ENCODE data around the gene CTAGE9.
"Not testable (repeated sequence)": the region's sequence is repeated elsewhere in the genome, so short reads cannot be mapped to it uniquely, and the experiment has no call there.

The CTAGE9 gene

DNA sequence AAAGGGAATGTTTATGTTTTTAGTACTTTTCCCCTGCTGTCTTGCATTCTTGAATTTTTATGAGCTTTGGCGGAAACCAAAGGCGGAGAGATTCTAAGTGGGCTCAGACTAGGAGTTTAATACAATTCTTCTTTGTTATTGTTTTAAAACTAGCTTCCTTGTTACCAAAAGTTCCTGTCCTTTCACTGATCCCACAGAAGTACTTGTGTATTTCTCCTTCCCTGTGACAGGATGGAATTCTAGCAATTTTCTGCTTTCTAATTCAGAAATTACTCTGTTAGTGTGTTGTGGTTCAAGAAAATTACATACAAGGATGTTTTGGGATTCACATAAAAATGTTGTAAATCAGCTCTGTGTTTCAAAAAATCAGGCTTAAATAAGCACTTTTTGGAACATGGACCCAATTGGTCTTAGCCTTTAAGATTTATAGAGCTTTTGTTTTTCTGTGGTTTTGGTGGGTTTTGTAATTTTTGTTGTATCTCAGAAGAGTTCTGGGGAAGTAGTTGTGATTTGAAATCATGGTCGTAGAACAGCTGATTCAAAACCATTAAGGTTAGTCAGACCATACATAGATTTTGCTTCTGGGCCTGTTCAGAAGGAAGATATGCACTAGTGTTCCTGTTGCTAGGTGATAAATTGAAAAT lies 17.6 kb upstream of the CTAGE9 start:
- DNase-seq (ENCODE audit: low read depth in 3 of 3), result no peak

DNA sequence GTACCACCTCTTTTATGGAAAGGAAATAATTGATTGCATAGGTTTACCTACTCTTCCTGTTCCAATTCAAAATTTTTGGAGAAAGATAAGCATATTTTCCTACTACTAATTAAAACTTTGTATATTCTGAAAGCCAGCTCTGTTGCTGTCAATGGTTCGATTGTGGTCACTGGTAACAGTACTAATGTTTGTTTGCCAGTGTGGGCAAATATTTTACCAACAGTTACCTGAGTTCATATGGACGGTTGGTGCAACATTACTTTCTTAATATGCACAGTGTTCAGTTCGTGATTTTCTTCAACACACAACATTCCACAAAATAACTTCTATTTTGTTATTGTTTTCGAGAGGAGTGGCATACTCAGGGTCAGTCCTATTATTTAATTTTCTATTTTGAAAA lies 17.1 kb upstream of the CTAGE9 start:
- no peak for DNase-seq (ENCODE audit: low read depth in 3 of 3)

DNA sequence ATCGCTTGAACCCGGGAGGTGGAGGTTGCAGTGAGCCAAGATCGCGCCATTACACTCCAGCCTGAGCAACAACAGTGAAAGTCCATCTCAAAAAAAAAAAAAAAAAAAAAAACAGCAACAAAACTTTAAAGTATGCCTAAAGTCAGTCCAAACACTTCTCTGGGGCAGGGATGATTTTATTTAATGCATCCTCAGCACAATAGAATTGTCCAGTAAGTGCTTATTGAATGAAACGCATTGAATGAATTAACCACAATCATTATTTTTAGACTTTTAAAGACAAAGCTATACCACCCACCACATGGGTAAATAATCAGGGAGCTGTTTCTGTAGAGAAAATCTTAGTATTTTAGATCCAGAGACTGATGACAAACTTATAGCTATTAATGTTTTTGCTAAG lies 16.6 kb upstream of the CTAGE9 start:
- DNase-seq (ENCODE audit: low read depth in 3 of 3), result no peak

DNA sequence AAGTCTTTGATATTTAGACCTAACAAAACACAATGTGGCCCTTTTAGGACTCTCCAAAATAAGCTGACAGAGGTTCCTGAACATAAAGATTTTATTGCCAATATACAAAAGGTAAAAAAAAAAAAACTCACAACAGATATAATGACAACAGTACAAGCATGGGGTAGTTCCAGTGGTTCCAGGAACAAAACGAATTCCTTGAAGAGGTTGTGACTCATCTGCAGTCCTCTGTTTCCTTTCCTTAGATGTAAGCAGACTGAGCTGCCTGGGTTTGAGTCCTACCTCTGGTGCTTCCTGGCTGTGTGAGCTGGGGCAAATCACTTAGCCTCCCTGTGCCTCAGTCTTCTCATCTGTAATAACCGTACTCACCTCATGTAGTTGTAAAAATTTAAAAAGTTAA lies 13.3 kb upstream of the CTAGE9 start:
- no peak for DNase-seq (ENCODE audit: low read depth in 3 of 3)

DNA sequence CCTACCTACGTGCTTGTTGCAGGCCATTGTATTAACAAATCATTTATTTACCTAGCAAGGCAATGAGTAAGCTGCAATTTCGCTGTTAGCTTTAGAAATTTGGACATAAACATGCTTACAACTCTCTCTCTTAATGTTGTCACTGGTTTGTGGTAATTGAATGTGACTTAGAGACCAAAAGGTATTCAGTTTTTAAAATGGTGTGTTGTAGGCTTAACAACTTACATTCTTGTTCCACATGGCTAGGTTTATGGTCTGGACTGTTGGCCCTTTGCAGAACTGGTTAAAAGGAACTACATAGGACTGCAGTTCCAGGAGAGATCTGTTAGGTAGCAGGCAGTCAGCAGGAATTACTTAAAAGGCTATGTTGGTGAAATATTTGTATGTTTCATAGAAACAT lies 10.3 kb upstream of the CTAGE9 start:
- no peak for DNase-seq (ENCODE audit: low read depth in 3 of 3)

DNA sequence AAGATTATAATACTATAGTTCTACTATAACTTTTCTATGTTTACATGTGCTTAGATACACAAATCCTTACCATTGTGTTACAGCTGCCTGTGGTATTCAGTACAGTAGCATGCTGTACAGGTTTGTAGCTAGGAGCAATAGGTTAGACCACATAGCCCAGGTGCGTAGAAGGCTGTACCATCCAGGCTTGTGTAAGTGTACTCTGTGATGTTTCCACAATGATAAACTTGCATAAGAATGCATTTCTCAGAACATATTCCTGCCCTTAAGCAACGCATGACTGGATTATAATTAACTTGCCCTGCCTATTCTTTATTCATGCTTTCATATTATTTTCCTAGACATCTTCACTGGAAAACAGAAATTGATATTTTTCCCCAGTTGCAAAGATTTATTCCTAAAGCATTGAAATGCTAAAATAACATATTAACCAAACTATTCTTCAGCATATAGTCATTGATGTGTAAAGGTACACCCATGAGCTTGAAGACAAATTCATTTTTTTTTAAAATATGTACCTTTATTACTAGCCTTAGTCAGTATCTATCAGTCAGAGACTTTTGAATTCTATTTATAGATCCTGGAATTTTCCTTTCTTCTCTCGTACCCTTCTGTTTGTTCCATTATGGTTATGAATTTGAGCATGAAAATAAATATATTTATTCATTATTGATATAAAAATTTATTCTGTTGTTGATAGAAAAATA lies 7.2 kb upstream of the CTAGE9 start:
- no peak for DNase-seq (ENCODE audit: low read depth in 3 of 3)

DNA sequence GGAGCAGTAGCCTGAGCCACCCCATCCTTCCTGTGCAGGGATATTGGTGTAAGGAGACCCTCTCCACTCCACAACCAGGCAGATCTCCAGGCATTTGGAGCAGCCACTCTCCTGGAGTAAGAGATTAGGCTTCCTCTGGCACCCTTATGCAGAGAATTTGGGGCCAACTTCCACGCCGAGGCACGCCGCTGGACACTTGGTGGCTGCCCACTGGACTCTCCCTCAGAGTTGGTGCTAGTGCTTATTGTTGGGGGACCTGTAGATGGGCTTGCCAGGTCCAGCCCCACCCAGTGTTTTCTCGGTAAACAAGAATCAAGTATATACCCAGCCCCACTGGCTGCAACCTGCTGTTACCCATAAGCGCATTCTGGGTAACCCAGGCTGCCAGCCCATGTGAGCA lies 4.8 kb upstream of the CTAGE9 start:
- not testable (repeated sequence) for DNase-seq (ENCODE audit: low read depth in 3 of 3)

DNA sequence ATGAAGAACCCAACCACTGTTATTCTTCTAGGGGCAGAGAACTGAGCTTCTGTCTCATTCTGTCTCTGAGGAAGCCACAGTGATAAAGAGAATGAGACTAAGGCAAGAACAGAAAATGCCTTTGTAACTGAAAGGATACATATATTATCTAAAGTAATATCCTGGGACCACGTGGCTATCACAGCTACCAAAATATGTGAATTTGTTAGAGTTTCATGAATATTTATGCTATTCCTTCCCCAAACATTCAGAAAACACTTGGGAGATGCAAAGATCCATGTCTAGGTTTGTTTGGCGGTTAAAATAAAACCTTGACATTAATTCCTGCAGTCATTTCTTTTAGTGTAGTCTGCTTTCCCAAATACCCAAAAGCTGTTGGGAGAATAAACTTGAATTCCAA lies 6.9 kb downstream of the CTAGE9 start:
- DNase-seq (ENCODE audit: low read depth in 3 of 3), result not testable (repeated sequence)

DNA sequence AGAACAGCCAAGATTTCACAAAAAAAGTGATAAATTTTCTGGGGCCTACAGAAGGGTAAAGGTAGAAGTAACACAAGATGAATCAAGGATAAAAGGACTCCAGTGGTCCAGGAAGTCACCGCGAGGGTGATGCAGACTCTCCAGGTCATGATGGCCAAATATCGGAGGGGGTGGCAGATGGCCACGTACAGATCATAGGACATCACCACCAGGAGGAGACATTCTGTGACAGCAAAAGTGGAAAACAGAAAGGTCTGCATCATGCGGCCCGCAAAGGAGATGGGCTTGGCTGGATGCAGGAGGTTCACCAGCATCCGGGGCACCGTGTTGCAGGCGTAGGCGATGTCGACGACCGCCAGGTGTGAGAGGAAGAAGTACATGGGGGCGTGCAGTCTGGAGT lies 10.0 kb downstream of the CTAGE9 start:
- DNase-seq (ENCODE audit: low read depth in 3 of 3), result not testable (repeated sequence)

DNA sequence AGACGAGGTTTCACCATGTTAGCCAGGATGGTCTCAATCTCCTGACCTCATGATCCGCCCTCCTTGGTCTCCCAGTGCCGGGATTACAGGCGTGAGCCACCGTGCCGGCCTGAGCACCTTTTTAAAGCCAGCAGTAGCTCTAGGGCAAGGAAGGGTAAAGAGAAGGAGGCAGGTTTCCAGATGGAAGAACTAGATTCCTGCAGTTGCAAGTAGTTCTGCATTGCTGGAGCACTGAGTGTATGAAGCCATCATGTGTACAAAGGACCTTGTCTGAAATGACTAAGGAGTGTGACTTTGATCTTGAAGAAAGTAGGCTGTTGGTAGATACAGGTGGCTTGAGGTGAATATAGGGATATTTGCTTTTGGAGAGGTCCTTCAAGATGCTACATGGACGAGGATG lies 13.9 kb downstream of the CTAGE9 start:
- no peak for DNase-seq (ENCODE audit: low read depth in 3 of 3)

DNA sequence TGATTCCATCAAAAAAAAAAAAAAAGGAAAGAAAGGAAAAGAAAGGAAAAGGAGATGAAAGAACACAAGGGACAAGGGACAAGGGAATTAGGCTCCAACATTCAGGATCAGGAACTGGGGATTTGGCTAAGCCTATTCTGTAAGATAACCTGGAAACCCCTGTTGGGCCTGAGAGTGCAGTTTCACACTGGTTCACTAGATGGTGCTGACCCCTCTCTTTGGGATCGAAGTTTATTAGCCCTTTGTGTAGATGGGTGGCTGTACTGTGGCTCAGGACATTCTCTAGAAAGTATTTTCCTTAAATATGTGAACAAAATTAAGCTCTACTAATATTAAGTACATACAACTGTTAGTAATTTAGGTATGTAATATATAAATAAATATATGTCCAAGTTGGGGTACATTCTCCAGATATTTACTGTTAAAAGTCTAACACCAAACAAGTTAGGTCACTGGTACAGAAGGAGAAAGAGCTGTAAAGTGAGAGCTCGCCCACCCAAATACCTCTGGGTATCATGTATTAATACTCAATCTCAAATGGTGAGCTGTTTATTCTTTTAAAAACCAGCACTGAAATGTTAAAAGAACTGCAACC lies 15.9 kb downstream of the CTAGE9 start:
- no peak for DNase-seq (ENCODE audit: low read depth in 3 of 3)

DNA sequence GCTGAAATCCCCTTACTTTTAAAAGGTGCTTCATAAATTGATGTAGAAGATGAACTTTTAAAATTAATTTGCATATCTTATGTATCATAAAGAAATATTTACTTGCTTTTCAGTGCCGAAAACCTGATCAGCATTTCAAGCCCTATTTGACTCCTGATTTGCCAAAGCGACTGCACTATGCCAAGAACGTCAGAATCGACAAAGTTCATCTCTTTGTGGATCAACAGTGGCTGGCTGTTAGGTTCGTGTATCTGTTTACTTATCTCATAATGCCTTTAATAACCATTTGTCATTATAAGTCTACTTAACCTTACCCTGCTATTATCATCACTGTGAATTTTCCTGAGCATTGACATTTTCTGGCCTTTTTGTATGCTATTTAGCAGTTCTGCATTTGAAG lies 17.4 kb downstream of the CTAGE9 start:
- no peak for DNase-seq (ENCODE audit: low read depth in 3 of 3)

DNA sequence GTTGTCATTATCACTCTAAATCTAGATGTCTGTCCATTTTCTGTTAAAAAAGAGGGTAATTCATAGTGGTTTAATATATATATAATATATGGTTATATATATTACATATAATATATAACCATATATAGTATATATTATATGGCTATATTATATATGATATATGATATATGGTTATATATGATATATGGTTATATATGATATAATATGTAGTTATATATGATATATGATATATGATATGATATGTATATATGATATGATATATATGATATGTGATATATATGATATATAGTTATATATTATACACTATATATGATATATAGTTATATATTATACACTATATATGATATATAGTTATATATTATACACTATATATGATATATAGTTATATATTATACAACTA lies 18.2 kb downstream of the CTAGE9 start:
- no peak for DNase-seq (ENCODE audit: low read depth in 3 of 3)

DNA sequence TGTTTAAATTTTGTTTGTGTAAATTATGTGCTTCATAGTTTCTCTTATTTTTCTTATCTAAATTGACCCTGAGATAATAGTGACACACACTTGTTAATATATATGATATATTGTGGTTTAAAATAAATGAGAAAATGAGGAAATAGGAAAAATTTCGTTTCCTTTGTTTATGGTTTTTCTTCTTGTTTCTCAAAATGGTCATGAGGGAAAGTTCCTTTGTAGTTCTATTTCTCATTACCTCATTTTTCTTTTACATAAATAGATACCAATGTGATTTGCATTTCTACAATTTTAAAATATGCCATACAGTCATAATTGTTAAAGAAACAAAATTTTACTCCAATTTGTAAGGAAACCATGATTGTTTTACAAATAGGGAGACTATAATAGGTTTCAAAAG lies 18.8 kb downstream of the CTAGE9 start:
- no peak for DNase-seq (ENCODE audit: low read depth in 3 of 3)

DNA sequence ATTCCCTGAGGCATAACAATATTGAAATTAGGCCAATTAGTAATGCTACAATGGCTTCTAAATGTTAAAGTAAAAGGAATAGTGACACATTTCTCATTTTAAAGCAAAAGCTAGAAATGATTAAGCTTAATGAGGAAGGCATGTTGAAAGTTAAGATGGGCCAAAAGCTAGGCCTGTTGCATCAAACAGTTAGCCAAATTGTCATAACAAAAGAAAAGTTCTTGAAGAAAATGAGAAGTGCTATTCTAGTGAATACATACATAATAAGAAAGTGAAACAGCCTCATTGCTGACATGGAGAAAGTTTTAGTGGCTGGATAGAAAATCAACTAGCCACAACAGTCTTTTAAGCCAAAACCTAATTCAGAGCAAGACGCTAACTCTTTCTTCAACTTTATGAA lies 22.5 kb downstream of the CTAGE9 start:
- no peak for DNase-seq (ENCODE audit: low read depth in 3 of 3)

DNA sequence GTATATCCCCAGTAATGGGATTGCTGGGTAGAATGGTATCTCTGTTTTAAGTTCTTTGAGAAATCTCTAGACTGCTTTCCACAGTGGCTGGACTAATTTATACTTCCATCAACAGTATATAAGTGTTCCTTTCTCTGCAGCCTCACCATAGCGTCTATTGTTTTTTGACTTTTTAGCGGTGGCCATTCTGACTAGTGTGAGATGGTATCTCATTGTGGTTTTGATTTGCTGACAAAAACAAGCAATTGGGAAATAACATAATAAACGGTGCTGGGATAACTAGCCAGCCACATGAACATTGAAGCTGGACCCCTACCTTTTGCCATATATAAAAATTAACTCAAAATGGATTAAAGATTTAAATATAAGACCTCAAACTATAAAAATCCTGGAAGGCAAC lies 23.8 kb downstream of the CTAGE9 start:
- no peak for DNase-seq (ENCODE audit: low read depth in 3 of 3)

DNA sequence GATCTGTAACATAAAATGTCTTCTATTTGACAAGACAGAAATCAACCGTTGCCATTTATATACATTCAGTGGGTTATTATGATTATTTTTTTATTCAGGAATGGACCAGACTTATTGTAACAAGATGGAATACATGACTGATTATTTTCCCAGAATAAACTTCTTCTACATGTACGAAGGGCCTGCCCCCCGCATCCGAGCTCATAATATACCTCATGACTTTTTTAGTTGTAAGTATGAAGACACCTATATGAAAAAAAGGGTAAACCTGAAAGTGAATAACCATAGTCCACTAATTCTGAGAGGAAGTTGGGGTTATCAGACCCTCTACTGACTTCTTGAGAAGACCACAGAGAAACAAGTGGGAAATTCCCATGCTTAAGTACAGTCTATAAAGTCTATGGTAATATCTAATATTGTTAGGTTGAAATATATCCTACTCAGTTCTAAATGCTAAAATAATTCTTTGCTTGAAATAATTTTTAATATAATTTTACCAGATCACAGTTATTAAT lies 25.5 kb downstream of the CTAGE9 start:
- no peak for DNase-seq (ENCODE audit: low read depth in 3 of 3)

DNA sequence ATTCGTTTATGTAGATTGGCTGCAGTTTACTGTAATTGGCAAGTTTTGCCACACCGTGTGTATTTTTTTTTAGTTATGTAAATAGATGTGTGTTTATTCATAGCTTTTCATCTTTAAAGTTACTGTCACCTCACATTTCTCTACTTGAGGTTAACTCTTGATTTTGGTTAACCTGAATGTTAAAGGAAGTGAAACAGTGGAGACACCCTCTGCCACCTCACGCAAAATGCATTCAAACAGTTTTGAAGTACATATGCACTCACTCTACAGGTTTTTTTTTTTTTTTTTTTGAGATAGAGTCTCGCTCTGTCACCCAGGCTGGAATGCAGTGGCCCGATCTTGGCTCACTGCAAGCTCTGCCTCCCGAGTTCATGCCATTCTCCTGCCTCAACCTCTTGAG lies 27.3 kb downstream of the CTAGE9 start:
- no peak for DNase-seq (ENCODE audit: low read depth in 3 of 3)

DNA sequence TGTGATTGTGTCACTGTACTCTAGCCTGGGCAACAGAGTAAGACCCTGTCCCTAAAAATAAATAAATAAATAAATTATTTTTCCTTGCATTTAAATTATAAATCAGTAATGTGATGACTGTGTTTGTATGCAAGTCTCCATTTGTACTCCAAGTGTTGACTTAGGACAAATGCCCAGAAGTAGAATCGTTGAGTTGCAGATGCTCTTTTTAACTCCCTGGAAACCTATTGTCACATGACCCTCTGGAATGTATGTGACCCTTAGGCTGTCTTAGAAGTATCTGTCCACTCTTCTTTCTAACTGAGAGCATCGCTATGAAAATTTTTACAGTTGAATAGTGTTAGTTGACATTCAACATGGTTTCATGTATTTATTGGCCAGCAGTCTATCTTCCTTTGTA lies 28.4 kb downstream of the CTAGE9 start:
- no peak for DNase-seq (ENCODE audit: low read depth in 3 of 3)

DNA sequence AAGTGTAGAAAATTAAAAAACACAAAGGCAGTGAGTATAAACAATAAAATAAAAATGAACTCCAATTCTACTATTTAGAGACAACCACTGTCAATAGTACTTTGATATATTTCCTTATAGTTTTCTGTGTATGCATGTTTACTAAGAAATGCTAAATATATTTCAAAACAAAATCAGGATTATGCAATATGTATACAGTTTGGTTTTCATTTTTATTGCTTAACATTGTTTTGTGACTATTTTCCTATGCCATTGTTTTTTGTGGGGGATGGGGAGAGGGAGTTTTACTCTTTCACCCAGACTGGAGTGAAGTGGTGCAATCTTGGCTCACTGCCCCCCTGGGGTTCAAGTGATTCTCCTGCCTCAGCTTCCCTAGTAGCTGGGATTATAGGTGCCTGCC lies 29.2 kb downstream of the CTAGE9 start:
- no peak for DNase-seq (ENCODE audit: low read depth in 3 of 3)

DNA sequence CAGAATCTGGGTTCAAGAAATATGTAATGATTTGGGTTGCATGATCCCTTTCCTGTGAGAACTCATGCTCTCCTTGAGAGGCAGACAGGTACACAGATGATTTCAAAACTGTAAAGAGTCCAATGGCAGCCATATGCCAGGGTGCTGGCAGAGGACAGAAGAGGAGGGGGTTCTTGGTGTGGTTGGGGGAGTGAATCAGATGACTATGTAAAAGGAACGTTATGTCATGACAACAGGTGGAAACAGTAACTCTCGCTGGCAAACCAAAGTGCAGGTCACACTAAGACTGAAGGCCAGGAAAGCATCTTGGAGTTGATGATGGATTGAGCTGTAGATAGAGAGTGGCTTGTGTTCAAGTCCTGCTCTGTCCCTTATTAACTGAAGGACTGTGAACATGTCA lies 29.9 kb downstream of the CTAGE9 start:
- DNase-seq (ENCODE audit: low read depth in 3 of 3), result no peak

DNA sequence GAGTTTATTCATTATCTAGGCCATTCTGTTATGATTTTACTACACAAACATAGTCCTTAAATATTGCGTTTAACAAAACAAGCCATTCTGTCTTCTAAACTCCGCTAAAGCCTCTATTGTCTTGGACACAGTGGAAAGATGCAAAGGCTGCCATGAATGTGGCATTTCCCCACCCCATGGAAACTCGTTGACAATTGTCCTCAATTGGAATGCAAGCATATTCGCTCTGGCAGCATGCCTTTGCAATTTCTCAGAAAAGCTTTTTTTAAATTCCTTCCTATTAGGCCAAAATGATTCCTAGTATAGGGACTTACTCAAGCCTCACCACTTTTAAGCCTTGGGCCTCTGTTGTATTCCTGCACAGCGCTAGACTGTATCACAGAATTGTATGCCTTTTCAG lies 32.4 kb downstream of the CTAGE9 start:
- DNase-seq (ENCODE audit: low read depth in 3 of 3), result no peak

DNA sequence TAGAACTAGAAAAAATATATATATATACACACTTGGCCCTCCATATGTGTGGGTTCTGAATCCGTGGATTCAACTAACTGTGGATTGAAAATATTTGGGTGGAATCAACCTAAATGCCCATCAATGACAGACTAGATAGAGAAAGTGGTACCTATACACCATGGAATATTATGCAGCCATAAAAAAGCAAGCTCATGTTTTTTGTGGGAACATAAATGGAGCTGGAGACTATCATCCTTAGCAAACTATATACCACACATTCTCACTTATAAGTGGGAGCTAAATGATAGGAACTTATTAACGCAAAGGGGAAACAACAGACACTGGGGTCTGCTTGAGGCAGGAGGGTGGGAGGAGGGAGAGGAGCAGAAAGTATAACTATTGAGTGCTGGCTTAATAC lies 37.6 kb downstream of the CTAGE9 start:
- no peak for DNase-seq (ENCODE audit: low read depth in 3 of 3)

All from stimulated activated CD4-positive, alpha-beta T cell treated with anti-CD3 and anti-CD28 coated beads, TNF-alpha, amount 100 ng/mL, for 4 hours (primary cell).